SW480 (cell line): ENCODE measurements around the gene MEF2B.
"Not testable (repeated sequence)": the region's sequence is repeated elsewhere in the genome, so short reads cannot be mapped to it uniquely, and the experiment has no call there.

Experiments
- DNase-seq: peaks from one replicate; pipeline ENCODE4 v3.0.0-alpha.2; 2016; ENCODE audit warnings: low spot score

Gene MEF2B

DNA sequence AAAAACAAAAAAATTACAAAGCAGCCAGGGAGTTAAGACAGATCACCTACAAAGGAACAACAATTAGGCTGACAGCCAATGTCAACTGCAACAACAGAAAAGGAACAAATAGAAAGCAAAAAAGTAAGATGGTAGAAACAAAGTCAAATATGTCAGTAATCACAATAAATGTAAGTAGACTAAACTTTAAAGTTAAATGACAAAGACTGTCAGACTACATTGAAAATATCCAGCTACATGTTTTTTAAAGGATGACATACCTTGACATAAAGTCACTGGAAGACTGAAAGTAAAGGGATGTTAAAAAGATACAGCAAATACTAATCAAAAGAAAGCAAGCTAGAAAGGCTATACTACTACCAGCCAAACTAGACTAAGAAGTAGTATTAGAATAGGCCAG, 46.7 kb downstream of the MEF2B start:
- DNase-seq, result no peak

- no peak for DNase-seq
These were observed 47.2 kb downstream of the MEF2B start for GRCh38 chr19:19122902-19123301.

- DNase-seq, result no peak
These were observed 48.7 kb downstream of the MEF2B start for GRCh38 chr19:19121371-19121770.

- DNase-seq, result peak; percentile 34
These were observed 49.5 kb downstream of the MEF2B start for GRCh38 chr19:19120308-19121231.

- no peak for DNase-seq
These were observed 50.5 kb downstream of the MEF2B start for GRCh38 chr19:19119325-19120237.

DNA sequence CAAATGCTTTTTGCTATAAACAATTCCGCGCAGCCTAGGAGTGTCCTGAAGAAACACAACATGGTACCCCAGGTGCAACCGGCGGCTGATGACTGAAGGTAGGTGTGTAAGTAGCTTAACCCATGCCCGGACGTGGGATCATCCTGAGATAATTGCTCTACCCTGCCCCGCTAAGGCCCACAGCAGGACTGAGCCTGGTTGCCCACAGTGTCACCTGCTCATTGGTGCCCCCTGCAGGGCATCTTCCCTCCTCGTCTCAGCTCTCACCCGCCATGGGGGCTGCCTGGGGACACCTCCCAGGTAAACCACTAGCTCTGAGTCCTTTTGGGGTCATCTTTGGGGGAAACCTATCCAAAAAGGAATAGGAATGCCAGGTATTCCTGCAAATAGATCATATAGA, 54.1 kb downstream of the MEF2B start:
- no peak for DNase-seq

GRCh38 chr19:19113040-19113626, 56.9 kb downstream of the MEF2B start:
- DNase-seq, result peak; percentile 65

DNA sequence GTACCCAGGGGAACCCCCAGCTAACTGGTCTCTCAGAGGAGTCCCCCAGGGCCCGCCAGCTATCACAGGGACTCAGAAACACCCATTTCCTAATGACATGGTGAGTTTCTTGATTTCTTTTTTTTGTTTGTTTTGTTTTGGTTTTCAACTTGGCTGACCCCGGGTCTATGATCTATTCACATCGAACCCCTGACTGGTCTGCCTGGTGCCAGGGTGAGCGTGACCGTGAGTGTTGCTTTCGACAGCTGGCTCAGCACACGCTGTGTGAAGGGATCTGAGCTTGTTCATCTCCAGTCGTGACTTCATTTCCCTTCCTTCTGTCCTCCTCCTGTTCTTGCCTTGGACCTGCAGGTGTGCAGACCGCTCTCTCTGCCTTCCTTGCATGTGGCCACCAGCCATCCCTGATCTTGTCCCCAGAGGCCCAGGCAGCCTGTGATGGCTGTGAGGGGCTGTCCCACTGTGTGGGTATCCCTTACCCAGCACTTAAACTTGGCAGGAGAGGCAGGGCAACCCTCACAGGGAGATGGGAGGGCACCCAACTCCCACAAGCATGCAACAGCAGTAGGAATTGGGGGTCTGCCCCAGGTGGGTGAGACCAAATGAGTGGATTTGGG, 58.0 kb downstream of the MEF2B start:
- DNase-seq, result no peak

DNA sequence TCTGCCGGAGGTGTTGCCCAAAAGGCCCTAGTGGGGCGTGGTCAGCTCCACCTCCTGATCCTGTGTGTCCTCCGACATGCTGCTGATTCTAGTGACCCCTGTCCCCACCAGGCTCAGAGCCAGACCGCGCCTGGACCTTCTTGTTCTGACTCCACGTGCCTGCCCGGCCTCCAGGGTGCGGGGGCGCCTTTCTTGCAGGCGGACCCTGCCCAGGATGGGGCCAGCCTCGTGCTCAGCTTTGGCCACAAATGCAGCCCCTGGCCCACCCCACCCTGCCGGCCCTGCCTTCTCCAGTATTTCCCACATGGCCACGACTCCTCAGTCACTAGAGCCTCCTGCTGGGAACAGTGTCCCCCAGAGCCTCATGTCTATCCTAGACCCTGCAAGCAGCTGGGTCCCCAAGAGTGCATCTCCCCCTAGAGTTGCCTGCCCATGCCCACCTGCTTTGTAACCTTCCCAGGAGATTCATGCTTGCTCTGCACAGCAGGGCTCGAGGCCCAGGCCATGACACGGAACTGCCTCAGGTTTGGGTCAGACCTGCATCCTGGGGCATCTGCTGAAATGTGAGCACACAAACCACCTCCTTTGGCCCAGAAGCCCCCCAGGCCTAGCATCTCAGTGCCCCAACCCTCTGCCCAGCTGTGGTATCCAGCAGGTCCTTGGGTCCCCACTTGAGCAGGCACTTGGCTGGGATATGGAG, 58.8 kb downstream of the MEF2B start:
- DNase-seq, result no peak

- no peak for DNase-seq
These were observed 59.5 kb downstream of the MEF2B start for GRCh38 chr19:19110410-19111135.

DNA sequence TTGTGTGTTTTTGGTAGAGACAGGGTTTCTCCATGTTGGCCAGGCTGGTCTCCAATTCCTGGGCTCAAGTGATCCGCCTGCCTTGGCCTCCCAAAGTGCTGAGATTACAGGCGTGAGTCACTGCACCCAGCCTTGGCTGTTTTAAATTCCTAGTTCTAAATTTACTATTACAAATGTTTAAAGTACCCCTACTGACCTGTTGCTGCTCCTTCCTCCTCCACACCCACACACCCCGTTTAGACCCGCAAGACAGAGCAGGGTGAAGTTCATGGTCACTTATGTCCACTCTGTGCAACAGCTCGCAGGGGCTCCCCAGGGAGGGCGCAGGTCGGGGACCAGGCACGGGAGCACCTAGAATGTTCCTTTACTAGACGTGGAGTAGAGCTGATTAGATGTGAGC, 60.5 kb downstream of the MEF2B start:
- DNase-seq, result no peak

- DNase-seq, result no peak
These were observed 62.4 kb downstream of the MEF2B start for GRCh38 chr19:19107654-19108053.

- DNase-seq, result not testable (repeated sequence)
These were observed 63.1 kb downstream of the MEF2B start for GRCh38 chr19:19106938-19107337.

DNA sequence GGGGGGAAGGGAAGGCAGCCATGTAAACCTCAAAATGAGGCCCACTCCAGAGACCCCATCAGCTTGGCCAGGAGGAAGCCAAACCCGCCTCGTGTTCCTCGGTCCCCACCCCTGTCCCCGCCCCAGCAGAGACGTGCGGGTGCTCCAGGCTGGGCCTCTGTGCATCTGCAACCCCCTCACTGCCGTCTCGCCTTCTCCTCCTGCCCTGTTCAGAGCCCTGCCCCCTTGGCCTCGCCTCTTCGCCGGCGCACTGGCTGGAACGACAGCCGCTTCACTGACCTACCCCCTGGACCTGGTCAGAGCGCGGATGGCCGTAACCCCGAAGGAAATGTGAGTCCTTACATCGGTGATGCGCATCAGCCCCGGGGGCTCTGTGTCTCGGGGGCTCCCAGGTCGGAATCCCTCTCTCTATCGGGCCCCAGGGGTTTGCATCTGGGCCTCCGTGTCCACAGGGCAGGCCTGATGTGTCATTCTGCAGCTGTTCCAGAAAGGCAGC, 64.0 kb downstream of the MEF2B start:
- DNase-seq, result no peak

- peak; percentile 82 for DNase-seq
These were observed 64.6 kb downstream of the MEF2B start for GRCh38 chr19:19105365-19106055.

DNA sequence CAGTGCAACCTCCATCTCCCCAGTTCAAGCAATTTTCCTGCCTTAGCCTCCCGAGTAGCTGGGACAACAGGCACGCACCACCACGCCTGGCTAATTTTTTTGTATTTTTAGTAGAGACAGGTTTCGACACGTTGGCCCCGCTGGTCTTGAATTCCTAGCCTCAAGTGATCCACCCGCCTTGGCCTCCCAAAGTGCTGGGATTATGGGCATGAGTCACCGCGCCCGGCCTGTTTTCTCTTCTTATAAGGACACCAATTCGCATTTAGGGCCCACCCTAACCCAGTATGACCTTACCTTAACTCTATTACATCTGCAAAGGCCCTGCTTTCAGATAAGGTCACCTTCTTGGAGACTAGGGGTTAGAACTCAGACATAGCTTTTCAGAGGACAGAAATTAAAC, 66.9 kb downstream of the MEF2B start:
- no peak for DNase-seq

GRCh38 chr19:19102566-19102965, 67.5 kb downstream of the MEF2B start:
- not testable (repeated sequence) for DNase-seq

- DNase-seq, result no peak
These were observed 68.5 kb downstream of the MEF2B start for GRCh38 chr19:19101540-19101939.

- DNase-seq, result no peak
These were observed 71.1 kb downstream of the MEF2B start for GRCh38 chr19:19098703-19099632.
